PC-3 (cell line): ENCODE results near the gene FUT8.

ENCODE experiments used
- EZH2 ChIP-seq: fragments of 300-600 bp; sonication (generic); IDR thresholded peaks from one replicate; pipeline ENCODE4 v1.6.1; 2017; ENCODE audit warnings: antibody characterized with exemption, mild to moderate bottlenecking, low read length; ENCODE audit not compliant: unreplicated experiment
- EZH2phosphoT487 ChIP-seq: fragments of 300-600 bp; sonication (generic); IDR thresholded peaks from 2 replicates; pipeline ENCODE4 v1.6.1; 2018; ENCODE audit warnings: mild to moderate bottlenecking, antibody characterized with exemption, low read length, borderline replicate concordance
- TF ChIP-seq, protein P1 (sequence below): fragments of 300-600 bp; sonication (generic); conservative IDR thresholded peaks from 2 replicates; pipeline ENCODE4 v1.5.1; 2017; ENCODE audit warnings: antibody characterized with exemption, low read depth, mild to moderate bottlenecking, low read length

DNA sequence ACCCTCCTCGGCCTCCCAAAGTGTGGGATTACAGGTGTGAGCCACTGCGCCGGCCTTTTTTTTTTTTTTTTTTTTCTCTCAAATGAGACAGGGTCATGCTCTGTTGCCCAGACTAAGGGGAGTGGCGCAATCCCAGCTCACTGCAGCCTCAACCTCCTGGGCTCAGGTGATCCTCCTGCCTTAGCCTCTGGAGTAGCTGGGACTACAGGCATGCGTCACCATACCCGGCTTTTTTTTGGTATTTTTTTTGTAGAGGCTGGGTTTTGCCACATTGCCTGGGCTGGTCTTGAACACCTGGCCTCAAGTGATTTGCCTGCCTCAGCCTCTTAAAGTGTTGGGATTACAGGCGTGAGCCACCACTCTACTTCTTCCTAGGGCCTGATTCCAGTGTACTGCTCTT lies 18.7 kb downstream of the FUT8 start:
- TF ChIP-seq EZH2phosphoT487 (no peak), EZH2 (no peak)
- TF ChIP-seq, protein P1, sequence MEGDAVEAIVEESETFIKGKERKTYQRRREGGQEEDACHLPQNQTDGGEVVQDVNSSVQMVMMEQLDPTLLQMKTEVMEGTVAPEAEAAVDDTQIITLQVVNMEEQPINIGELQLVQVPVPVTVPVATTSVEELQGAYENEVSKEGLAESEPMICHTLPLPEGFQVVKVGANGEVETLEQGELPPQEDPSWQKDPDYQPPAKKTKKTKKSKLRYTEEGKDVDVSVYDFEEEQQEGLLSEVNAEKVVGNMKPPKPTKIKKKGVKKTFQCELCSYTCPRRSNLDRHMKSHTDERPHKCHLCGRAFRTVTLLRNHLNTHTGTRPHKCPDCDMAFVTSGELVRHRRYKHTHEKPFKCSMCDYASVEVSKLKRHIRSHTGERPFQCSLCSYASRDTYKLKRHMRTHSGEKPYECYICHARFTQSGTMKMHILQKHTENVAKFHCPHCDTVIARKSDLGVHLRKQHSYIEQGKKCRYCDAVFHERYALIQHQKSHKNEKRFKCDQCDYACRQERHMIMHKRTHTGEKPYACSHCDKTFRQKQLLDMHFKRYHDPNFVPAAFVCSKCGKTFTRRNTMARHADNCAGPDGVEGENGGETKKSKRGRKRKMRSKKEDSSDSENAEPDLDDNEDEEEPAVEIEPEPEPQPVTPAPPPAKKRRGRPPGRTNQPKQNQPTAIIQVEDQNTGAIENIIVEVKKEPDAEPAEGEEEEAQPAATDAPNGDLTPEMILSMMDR: no peak
